GM19238 (cell line): ENCODE measurements around the gene RHD.
"Not testable (repeated sequence)": the region's sequence is repeated elsewhere in the genome, so short reads cannot be mapped to it uniquely, and the experiment has no call there.

Source experiments
- DNase-seq: peaks from one replicate; pipeline ENCODE4 v3.0.0; 2011; ENCODE audit warnings: low spot score; ENCODE audit not compliant: insufficient read length

Gene RHD

DNA sequence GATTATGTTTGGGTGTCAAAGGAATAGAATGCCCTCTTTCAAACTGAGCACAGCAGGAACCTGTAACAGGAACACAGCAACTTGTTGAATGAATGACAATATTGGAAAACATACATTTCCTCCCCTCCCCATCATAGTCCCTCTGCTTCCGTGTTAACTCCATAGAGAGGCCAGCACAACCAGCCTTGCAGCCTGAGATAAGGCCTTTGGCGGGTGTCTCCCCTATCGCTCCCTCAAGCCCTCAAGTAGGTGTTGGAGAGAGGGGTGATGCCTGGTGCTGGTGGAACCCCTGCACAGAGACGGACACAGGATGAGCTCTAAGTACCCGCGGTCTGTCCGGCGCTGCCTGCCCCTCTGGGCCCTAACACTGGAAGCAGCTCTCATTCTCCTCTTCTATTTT, at the start of gene RHD:
RHD (plus strand) TSS at position 272 of the 400 bp plus-strand sequence; CDS start at position 311, 39 bp downstream.
- DNase-seq, result not testable (repeated sequence)

DNA sequence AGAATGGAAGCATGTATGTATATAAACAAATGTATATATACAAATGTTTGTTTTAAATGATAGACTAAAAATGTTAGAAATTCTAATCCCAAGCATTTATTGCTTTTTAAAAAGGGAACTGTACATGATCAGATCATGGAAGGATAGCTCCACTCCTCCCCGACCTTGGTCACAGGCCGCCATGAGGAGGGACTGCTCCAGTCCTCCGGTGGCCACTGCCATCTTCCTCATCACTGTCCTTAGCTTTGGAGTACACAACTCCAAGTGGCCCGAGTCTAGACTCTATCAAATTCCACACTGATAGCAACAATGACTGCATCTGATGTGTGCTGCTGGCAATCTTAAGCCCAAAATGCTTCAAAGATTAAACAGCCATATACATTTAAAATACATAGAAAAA, 49.7 kb upstream of the RHD start:
- DNase-seq, result no peak

DNA sequence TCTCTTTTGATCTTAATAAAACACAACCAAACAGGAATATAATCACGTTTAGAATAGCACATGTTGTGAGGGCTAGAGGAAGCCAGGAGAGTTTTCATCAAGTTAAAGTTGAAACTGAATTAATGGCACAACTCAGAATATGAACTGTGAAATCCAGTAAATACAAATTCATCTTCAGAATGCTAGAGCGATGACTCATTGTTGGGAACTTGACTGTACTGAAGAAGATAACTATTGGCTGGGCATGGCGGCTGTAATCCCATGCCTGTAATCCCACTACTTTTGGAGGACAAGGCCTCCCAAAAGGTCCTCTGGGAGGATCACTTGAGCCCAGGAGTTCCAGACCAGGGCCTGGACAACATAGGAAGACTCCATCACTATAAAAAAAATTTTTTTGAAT, 48.8 kb upstream of the RHD start:
- DNase-seq, result no peak

DNA sequence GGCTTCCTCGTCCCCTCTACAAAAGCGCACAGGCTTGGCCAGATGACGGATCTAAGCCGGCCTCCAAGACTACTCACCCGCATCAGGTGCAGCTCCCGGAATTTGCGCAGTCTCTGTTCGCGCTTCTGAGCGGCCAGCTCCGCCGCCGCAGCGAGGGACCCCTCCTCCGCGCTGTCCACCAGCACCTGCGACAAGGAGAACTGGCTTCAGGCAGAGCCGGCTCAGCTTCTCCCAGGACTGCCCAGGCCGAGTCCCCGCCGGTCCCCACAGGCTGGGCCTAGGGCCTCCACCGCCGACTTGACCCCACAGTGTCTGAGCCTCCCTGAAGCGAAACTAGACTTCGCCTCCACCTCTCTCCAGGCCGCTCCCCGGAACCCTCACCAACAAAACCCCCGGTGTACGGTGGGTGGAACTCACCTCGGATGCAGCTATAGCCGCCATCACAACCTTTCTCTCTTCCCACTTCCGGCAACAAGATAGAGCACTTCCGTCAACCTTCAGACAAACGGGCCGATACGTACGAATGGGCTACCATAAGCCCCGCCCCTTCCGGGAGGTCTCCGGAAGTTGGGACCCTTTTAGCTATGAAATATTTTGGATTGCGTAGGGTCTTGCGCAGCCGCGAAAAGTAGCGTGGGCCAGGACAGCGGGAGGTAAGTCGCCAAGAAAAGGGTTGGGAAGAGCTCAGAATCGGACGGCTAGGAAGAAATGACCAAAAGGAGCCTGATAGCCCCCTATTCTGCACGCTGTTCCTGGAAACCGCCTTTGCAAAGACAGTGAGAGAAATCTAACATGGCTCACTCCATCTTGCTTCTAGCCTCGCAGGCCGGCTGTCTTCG, 40.1 kb upstream of the RHD start, which contains the start of gene SYF2:
SYF2 (minus strand) TSS at position 476 of the 839 bp plus-strand sequence; CDS start at position 441, 35 bp downstream.
- DNase-seq, result peak; percentile 90

DNA sequence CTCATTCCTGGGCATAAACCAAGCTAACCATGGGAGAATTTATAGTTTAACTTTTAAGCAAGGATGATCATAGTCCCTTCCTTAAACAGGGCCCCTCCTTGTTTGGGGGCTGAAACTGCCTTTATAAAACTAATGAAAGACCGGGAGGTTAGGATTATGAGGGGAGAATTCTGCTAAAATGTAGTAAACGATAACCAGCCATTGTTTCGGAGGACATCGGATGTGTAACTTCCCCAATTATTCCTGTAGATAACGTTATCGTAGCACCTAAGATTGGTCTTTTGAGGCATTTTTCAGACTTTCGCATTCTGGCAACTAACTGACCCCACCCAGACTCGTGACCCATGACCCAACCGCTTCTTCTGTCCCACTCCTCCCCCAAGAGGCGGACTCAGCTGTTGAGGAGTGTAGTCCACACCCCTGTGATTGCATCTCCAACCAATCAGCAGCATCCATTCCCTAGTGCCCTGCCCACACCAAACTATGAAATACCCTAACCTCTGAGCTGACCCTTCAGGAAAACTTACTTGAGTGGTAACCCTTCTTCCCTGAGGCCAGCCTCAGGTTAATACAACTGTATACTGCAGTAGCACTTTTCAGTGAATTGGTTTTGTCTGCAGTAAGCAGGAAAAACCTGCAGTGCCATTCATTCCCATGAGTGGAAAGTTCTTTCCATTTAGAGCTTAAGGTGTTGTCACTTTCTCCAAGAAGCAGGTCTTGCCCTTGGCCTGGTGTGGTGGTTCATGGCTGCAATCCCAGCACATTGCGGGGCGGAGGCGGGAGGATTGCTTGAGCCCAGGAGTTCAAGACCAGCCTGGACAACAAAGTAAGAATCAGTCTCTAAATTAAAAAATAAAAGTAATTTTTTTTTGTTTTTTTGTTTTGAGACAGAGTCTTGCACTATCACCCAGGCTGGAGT, 39.2 kb upstream of the RHD start:
- DNase-seq, result peak; percentile 42

DNA sequence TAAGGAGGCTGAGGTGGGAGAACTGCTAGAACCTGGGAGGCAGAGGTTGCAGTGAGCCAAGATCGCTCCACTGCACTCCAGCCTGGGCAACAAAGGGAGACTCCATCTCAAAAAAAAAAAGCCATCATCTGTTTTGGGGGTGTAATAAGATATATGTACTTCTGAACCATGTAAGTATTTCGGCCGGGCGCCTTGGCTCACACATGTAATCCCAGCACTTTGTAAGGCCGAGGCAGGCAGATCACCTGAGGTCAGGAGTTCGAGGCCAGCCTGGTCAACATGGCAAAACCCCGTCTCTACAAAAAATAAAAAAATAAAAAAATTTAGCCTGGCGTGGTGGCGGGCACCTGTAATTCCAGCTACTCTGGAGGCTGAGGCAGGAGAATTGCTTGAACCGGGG, 36.9 kb upstream of the RHD start:
- not testable (repeated sequence) for DNase-seq

DNA sequence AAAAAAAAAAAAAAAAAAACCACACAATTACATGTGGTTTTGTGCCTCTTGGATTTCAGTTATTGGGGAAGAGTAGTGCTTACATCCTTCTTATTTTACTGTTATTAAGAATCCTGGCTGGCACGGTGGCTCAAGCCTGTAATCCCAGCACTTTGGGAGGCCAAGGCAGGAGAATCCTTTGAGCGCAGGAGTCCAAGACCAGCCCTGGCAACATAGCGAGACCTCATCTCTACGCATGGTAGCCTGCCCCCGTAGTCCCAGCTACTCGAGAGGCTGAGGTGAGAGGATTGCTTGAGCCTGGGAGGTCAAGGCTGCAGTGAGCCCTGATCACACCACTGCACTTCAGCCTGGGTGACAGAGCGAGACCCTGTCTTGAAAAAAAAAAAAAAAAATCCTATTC, 36.0 kb upstream of the RHD start:
- DNase-seq, result not testable (repeated sequence)

DNA sequence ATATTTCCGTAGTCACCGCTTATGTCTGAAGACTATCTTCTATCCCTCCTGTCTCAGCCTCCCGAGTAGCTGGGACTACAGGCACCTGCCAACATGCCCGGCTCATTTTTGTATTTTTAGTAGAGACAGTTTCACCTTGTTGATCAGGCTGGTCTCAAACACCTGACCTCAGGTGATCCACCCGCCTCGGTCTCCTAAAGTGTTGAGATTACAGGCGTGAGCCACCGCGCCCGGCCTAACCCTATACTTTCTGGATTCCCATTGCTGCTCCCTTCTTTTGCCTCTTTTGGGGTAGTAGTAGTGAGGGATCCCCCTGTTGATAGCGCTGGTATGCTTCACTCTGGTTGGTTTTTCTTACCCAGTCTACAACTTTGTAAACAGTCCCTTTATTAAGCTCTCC, 34.3 kb upstream of the RHD start:
- DNase-seq, result no peak

DNA sequence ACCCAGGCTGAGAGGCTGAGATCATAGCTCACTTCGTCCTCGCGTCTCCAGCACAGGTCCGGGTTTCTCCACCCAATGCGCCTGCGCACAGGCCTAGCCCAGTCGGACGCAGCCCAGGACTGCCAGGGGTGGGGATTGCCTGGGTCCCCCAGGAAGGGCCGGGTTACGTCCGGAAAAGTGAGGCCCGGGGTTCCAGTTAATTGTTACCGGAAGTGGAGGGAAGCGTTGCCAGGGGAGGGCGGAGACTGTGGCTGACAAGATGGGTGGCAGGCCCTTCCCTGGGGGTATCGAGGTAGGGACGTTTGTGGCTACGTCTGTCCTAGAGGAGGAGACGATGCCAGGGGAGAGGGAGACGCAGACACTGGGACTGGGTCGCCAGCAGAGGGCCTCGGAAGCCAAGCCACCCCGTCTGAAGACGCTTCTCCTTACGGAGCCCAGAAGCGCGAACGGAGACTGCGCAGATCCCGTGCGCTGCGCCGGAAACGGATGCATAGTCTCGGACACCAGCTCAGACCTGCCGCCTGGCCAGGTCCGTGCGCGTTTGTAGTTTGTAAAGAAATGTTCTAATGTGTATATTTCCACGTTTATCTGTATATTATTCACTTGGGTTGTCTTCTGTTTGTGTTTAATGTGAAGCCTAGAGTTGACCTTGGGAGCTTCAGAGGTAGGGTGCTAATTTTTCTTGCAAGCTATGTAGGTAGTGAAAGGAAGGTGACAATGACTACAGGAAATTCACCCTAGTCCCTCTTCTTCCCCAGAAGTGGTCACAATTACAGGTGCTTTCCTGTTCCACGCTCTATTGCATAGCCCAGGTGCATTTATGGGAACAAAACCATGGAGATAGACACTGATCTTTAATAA, 32.4 kb upstream of the RHD start:
- DNase-seq, result peak; percentile 71

DNA sequence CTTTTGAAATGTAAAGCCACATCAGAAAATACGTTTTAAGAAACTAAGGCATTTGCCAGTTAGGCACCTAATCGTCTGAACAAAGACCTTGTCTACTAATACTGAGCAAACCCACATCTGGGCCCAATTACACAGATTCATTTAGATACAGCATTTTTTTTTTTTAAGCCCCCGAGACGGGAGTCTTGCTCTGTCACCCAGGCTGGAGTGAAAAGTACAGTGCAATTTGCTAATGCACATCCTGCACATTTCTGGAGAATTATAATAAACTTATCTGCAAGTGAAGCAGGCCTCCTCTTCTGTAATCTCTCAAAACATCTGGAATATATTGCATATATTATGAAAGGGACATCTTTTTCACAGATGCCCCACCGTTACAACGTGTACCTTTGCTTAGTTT, 28.4 kb upstream of the RHD start:
- DNase-seq, result no peak

DNA sequence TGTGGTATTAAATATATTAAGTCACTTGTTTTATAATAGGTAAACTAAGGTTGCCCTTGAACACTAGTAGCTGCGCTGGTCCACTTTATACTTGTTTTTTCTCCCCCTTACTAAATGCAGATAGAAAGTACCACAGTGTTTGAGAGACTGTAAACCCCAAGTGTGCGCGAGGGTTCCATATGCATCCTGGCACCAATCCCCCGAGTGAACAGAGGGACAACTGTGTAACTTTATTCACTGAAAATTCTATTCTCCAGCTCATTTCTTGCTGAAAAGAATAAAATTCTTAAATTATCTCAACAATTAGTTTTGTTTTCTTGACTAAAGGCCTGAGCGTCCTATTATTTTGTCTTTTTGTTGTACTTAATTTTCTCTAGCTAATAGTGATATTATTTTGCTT, 26.9 kb upstream of the RHD start:
- no peak for DNase-seq

DNA sequence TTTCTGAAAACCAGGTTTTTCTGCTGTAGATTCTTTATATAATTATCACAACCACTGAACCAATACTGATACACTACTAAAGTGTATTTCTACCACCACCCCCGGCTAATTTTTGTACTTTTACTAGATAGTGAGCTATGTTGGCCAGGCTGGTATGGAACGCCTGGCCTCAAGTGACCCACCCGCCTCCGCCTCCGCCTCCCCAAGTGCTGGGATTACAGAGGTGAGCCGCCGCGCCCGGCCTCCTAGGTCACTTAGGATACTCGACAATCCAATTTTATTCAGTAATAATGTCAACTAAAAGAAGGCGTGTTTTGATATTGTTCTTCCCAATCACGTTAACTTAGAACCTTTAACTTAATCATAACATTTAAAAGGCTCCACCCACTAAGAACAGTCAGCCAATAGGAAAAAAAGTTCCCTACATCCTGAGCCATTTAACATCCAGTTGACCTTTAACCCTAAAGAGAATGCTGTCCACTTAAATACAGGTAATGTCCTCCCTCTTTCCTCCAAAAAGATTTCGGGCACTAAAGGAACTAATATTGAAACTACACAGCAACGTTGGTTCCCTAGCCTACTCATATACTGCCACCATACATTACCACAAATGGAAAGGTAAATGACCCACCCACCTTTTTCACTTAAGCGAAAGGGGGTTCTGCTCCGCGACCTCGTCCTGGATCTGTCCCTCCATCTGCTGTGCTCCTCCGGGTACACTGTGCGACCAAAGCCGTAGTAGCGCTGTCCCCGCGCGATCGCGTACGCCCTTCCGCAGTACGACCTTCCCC, 26.3 kb upstream of the RHD start:
- no peak for DNase-seq

DNA sequence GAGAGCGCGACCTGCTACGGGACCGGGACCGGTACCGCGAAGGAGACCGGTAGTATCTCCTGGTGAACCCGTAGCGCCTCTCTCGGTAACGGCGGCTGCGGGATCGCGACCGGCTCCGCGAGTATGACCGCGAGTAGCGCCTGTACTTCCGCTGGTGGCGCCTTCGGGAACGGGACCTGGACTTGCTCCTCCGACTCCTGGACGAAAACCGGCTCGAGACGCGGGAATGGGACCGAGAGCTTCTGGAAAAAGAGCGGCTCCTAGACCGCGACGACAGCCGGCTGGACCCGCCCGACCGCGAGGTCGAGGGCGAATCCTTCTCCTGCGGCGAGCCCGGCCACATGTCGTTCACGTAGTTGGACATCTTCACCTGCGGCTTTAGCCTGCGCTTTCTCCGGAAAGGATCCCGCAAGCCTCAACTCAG, 25.7 kb upstream of the RHD start:
- no peak for DNase-seq

DNA sequence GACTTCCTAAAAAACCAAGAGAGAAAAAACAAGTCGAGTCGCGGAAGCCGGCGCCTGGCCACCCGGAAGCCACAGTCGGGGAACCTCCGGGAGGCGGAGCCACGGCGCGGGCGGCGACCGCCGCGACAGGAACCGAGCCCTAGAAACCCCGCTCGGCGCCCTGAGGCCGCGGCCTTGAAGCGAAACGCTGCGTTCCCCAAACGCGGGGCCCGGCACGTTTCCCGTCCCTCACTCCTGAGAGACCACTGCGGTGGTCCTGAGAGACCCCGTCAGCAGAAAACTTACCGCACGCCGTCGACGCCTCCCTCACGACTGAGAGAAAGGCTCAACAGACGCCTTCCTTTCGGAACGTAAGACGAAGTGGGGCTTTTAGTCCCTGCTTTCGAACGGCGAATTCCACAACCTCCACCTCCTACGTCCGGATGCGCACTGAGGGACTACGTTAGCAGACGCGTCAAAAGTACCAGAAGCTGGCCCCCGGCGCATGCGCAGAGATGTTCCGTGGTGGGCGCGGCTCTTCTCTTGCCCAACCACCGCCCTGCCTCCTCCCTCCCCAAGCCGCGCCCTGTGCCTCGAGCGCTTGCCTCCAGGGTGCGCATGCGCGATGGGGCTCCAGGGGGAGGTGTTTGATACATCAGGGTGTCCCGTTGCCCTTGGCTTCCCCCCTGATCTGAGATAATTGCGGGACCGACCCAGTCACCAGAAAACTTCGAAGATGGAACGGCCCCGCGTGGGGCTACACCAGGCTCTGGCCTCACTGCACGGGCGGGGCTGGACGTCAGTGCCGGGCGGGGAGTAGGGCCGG, 25.1 kb upstream of the RHD start, which contains the start of gene RSRP1:
RSRP1 (minus strand) TSS at position 431 of the 805 bp plus-strand sequence. CDS start 491 bp downstream, outside the sequence.
- peak; percentile 99 for DNase-seq

DNA sequence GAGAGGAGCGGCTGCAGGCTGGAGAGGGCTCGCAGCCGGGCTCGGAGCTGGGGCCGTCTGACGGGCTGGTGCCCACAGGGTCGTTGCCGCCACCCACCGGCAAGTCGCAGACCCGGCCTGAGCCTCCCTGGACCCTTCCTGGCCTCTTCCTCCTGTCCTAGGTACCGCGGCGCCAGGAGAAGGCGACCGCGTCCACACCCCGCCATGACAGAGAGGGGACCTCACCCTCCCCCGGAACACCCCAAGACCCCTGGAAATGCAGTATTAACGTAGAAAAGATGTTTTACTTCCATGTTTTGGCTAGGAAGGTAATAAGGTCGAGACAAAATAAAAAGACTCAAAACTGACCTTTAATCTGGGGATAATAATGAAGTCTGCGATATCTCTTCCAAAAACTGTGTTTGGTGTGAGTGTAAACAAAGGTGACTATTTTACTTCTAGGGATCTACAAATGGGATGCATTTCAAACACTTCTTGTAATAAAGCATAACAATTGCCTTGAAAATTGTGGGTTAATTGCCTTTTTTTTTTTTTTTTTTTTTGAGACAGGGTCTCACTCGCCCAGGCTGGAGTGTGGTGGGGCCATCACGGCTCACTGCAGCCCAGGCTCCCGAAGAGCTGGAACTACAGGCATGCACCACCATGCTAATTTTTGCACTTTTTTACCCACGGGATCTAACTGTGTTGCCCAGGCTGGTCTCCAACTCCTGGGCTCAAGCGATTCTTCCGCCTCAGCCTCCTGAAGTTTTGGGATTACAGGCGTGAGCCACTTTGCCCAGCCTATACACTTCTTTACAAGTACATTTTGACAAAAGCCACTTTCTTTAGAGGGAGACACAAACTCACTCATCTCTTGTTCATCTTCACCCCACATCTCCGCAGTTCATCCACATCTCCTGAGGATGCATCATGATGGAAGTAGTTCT, 24.2 kb upstream of the RHD start:
- no peak for DNase-seq

DNA sequence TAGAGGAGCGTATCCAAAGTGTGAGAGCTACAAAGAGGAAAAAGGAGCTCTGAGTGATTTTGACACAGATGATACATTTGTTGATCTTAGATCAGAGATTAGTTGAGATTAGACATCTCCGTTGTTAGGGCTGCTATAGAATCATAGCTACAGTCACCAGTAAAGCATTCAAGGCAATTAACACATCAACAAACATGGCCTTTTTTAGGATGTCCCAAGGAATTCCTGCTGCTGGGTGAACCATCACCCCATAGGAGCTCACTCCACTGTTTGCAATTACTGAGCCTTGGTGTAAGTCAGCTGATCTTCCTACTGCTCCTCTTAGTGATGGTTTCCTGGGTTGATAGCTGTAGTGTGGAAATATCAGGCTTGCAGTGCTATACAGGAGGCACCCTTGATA, 18.4 kb upstream of the RHD start:
- no peak for DNase-seq

DNA sequence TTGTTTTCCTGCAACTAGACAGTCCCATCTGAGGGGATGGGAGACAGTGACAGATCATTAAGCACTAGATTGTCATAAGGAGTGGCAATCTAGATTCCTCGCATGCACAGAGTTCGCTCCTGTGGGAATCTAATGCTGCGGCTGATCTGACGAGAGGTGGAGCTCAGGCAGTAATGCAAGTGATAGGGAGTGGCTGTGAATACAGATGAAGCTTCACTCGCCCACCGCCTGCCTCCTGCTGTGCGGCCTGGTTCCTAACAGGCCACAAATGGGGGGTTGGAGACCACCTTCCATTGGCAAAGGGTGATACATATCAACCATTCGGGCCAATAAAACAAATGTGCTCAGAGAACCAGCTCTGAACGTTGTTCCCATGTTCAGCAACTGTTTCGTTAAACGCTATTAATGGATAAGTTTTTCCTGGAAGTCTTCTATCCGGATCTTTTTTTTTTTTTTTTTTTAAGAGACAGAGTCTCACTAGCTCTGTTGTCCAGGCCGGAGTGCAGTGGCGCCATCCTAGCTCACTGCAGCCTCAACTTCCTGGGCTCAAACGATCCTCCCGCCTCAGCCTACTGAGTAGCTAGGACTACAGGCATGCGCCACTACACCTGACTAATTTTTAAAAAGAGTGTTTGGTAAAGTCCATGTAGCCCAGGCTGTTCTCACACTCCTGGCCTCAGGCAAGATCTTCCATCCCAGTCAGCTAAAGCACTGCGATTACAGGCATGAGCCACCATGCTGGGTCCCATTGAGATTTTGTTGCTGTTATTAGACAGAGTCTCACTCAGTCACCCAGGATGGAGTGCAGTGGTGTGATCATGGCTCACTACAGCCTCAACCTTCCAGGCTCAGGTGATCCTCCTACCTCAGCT, 16.4 kb upstream of the RHD start:
- DNase-seq, result no peak
